Activated CD8-positive, alpha-beta memory T cell treated with anti-CD3 and anti-CD28 coated beads, Interleukin-2, amount 50 U/mL, for 1 hour (primary cell): Measurements from ENCODE around the gene CACNG7.
"Not testable (repeated sequence)": the region's sequence is repeated elsewhere in the genome, so short reads cannot be mapped to it uniquely, and the experiment has no call there.

ENCODE experiments used
- DNase-seq: peaks from one replicate; pipeline ENCODE4 v3.0.0-alpha.2; 2020; ENCODE audit errors: extremely low read depth

CACNG7 gene

GRCh38 chr19:53906211-53907192, 2.6 kb upstream of the CACNG7 start:
- no peak for DNase-seq

- no peak for DNase-seq
These were observed 1.9 kb upstream of the CACNG7 start for GRCh38 chr19:53907193-53907581.

DNA sequence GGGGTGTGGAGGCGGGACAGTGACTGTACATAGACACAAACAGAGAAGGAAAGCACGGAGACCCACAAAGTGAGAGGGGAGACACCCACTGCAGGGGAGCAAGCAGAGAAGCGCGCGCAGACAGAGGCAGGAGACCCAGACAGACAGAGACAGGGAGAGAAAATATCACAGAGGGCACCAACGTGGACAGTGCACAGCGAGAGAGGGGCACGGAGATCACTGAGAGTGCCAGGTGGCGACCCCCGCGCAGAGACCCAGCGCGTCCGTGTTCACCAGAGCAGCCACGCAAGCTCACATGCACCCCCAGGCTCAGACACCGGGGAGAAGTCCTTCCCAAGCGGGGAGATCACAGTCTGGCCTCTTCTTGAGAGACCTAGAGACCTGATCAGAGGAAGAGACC, 1.4 kb upstream of the CACNG7 start:
- DNase-seq, result no peak

DNA sequence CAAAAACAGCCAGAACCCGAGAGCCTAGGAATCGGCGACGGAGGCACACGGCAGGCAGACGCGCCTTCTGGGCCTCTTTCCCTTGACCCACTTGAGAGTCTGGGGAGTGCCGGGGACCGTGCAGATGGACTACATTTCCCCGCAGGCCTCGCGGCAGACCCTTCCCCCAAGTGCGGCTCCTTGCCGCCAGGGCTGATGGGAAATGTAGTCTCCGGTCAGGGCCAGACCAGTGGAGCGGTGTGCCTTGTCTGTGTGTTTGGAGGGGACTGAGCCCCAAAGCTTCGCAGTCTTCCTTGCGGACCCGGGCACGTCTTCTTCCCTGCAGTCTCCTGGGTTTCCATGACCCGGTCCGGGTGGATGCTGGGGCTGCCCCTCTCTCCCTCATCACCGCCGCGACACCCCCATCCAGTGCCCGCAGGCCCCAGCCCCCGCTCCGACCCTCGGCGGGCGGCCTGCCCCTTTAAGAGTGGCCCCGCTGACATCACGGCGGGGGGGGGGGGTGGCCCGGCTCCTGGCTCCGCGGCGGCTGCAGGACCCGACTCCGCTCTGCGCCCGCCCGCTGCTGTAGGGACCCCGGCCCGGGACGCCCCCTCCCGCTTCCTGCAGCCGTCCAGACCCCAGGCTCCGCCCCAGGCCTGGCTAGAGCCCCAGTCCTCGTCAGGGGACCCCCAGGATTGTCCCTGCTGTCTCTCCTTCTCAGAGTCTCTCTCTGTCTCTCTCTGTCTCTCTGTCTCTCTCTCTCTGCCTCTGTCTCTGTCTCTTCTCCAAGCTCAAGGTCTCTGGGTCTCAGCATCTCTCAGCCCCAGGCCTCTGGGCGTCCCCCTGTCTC, 758 bp upstream of the CACNG7 start:
- no peak for DNase-seq

DNA sequence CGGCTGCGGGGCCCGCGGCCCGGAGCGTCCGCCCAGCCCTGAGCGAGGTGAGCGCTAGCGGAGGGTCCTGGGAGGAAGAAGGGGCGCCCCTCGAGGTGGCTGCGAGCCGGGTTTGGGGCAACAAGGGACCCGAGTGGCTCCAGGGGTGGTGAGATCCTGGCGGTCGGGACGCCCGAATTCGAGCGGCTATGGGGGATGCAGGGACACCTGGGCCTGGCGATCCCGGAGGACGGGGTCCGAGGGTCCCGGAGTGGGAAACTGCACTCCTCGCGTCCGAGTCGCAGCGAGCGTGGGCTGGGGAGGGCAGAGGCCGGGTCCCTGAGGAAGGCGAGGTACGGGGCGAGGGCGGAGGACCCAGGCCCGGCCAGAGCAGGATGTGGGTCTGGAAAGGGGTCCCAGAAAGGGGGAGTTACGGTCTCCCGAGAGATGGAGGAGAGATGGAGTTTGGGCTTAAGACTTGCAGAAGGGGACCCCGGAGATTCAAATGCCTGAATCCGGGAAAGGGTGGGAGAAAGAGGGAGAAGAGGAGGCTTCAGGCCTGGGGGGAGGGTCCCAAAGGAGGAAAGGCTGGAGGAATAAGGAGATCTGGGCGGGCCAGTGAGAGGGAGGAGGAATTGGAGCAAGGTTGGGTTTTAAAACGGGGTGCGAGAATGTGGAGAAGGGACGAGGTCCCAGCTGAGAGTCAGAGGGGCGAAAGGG, 542 bp downstream of the CACNG7 start:
- no peak for DNase-seq

DNA sequence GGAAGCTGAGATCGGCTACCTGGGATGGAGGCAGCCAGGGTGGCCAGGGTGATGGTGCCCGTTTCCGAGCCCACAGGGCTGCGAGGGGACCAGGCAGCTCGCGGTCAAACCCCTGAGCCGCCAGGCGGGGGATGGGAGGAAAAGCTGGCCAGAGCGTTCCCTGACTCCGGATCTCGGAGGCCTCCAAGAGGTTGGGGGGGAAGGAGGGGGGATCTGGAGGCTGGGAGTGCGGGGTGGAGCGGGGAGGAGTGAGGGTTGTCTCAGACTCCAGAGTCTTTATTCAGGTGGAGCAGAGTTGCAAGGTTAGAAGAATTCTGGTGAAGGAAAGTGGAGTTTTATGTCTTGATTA, 1.1 kb downstream of the CACNG7 start:
- no peak for DNase-seq

DNA sequence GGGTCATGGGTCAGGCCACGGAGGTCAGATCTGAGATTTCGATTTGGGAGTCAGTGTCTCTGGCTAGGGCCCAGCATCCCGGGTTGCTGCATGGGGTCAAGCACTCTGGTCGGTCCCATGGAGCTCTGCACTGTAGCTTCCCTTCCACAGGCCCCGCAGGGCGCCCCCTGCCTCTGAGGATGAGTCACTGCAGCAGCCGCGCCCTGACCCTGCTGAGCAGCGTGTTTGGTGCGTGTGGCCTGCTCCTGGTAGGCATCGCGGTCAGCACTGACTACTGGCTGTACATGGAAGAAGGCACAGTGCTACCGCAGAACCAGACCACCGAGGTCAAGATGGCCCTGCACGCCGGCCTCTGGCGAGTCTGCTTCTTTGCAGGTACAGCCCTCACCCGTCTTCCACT, 3.6 kb downstream of the CACNG7 start:
- DNase-seq, result no peak

DNA sequence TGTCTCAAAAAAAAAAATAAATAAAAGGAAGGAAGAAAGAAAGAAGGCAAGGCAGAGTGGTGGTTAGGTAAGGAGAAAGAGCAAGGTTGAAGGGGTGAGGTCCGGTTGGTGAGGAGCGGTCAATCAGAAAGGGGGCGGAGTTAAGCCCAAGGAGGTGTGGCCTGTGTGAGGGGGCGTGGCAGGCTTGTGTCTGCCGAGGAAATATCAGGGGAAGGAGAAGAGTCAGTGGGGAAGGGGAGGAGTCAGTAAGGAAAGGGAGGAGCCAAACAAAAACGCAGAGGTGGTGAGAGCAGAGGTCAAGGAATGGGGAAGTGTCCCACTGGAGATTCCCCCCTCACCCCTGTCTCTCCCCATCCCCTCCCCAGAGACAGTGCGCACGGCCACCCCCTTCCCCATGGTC, 5.9 kb downstream of the CACNG7 start:
- no peak for DNase-seq

DNA sequence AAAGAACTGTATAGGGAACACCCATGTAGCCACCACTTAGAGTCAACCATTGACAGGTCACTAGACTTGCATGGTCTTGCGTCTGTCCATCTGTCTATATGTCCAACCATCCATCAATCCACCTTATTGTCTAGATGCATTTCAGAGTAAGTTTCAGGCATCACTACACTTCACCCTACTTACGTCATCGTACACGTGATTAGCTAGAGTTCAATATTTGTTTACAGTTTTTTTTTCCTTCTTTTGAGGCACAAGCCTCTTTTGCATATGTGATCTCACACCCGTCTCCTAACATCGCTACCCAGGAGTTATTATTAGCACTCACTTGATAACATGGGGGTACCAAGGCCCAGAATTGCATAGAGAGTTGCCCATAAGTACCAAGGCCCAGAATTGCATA, 6.9 kb downstream of the CACNG7 start:
- no peak for DNase-seq

DNA sequence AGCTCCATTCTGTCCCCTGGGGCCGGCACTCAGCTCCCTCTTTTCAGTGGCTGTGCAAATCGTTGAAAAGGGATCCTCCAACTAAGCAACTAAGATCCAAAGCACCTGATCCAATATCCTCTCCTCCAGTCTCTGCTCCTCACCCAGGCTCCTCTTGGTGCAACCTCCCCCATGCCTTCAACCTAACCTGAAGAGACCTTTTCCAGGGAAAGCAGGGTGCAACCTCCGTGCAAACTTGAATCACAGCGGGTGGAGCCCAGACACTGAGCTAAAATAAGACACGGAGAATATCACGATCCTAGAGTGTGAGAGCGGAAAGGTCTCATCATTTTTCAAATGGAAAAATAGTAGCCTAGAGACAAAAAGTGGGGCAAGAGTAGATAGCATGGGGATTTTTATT, 8.3 kb downstream of the CACNG7 start:
- DNase-seq, result no peak

DNA sequence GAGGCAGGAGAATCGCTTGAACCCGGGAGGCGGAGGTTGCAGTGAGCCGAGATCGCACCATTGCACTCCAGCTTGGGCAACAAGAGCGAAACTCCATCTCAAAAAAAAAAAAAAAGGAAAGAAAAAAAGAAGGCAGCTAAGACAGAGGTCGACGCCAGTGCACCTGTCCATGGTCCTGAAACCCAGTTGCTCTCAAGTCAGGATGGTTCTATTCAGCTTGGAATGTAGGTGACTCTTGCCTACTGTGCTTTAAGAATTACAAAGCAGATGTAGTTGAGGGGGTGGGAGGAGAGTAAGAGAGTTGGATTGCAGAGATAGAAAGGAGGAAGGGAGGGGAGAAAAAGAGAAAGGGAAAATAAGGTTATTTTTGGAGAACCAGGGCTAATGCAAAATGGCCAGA, 18.7 kb downstream of the CACNG7 start:
- DNase-seq, result no peak

GRCh38 chr19:53936029-53936428, 27.0 kb downstream of the CACNG7 start:
- no peak for DNase-seq

- no peak for DNase-seq
These were observed 33.1 kb downstream of the CACNG7 start for GRCh38 chr19:53942001-53942786.

DNA sequence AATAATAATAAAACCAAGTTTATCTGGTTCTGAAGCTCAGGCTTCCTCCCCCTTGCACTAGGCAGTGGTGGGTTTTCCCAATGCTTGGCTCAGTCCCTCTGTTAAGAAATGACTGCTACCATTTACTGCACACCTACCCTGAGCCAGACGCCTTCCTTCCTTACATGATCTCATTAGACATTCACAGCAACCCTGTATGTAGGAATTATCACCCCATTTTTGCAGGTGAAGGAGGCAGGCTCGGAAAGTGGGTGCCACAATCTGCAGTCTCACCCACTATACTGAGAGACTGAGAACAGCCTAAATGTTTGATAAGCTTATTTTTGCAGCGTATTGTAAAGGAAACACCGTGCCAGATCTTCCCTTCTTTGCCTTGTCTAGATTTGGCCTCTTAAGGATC, 35.3 kb downstream of the CACNG7 start:
- DNase-seq, result no peak

GRCh38 chr19:53944933-53945332, 35.9 kb downstream of the CACNG7 start:
- no peak for DNase-seq

DNA sequence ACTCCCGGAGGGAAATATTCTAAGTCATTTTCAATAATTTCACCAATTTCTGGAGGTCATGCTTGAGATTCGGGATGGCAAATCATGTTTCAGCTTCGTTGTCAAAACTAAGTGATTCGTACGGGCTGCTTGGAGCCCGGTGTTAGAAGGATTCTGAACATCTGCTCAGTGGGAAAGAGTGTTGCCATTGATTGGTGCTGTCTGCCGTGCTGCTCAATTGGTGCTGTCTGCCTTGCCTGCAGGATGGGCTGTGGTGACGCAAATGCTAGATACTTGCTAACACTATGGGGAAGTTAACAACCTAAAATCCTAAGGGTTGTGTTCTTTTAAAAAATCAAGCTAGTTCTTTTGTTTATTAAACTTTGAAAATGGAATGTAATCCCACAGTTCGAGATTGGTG, 36.4 kb downstream of the CACNG7 start:
- DNase-seq, result no peak

DNA sequence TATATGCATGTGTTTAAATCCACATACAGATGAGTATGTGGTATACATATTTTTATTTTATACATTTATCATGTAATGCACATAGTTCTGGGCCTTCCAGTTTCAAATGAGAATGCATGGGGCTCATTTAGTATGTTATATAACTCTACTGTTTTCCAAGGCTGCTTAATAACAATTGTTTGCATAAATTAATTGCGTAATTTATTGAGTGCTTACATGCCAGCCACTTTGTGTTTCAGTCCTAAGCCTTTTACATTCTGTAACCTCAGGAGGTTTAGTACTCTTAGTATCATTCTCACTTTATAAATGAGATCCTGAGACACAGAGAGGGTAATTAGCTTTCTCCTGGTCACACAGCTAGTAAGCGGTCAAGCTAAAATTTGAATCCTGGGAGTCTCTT, 36.9 kb downstream of the CACNG7 start:
- DNase-seq, result no peak

DNA sequence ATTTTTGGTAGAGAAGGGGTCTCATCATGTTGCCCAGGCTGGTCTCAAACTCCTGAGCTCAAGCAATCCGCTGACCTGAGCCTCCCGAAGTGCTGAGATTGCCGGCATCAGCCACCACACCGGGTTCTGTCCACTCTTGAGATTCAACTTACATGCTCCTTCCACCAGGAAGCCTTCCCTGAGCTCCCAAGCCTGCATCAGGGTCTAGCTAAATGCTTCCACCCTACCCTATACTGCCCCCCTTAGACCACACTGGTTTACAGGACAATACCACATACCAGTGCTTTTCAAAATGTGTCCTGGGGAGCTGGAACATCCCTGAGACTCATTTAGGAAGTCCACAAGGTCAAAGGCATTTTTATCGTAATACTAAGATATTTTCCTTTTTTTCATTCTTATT, 38.5 kb downstream of the CACNG7 start:
- DNase-seq, result no peak

GRCh38 chr19:53948611-53949010, 39.5 kb downstream of the CACNG7 start:
- DNase-seq, result not testable (repeated sequence)

GRCh38 chr19:53951436-53951835, 42.4 kb downstream of the CACNG7 start:
- DNase-seq, result no peak

DNA sequence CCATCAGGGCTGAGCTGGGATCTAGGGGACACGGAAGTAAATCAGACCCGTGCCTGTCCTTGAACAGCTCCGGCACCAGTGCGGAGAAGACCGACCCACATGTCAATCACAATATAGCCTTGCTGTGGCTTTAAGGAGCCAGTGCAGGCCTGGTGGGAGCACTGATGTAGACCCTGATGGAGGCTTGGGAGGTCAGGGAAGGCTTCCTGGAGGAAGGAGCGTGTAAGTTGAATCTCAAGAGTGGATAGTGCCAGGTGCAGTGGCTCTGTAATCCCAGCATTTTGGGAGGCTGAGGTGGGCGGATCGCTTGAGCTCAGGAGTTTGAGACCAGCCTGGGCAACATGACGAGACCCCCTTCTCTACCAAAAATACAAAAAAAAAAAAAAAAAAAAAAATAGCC, 42.9 kb downstream of the CACNG7 start:
- no peak for DNase-seq

DNA sequence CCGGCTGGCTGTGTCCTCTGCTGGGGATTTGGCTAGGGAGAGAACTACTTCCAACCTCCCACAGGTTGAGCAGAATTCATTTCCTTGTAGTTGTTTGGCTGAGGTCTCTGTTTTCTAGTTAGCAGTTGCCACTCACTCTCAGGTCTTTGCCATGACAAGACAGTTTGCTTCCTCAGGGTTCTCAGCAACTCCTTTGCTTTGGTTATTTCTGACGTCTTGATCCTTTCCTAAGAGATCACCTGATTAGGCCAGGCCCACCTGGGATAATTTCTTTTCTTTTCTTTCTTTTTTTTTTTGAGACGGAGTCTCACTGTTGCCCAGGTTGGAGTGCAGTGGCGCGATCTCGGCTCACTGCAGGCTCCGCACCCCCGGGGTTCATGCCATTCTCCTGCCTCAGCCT, 44.3 kb downstream of the CACNG7 start:
- DNase-seq, result no peak
